Measurements from ENCODE around the gene CNPY1. TPM values are rescaled to one million over a fixed set of nuclear protein-coding genes. Genes with fewer than 3 reads are reported as not detected.

The CNPY1 gene
- total RNA-seq, 1 experiment from 2014 or later: not detected

GRCh38 chr7:155584763-155585531 is 38.6 kb upstream of the CNPY1 start:
- no peaks in the 10 kb centered on the region for H3K27me3 ChIP-seq (replicated peaks; ENCODE audit: control insufficient read depth, insufficient read depth, low read length)
- Mint-ChIP-seq H3K27ac (ENCODE audit: unreplicated experiment) (no peak overlapping the region), H3K27me3 (ENCODE audit: insufficient read depth, unreplicated experiment) (peaks cover 6% of the 10 kb centered on the region), H3K4me1 (ENCODE audit: low read depth, unreplicated experiment) (no peaks in the 10 kb centered on the region), H3K36me3 (ENCODE audit: insufficient read depth, unreplicated experiment) (peaks cover 4% of the 10 kb centered on the region), H3K4me3 (ENCODE audit: unreplicated experiment) (no peak overlapping the region), H3K9me3 (ENCODE audit: unreplicated experiment) (no peaks in the 10 kb centered on the region)
- no peaks in the 10 kb centered on the region for H3K36me3 ChIP-seq (ENCODE audit: control insufficient read depth, insufficient read depth, low read length)
- BruUV-seq (replicated peaks): no TSS peak
- H3K9me3 ChIP-seq: no peaks in the 10 kb centered on the region
- DNase-seq: no peak
- H3K4me3 ChIP-seq (ENCODE audit: low read depth, low read length): no peak overlapping the region
- no peaks in the 10 kb centered on the region for H3K4me1 ChIP-seq
- CTCF ChIA-PET: no interaction called here
- POLR2A ChIA-PET: no interaction called here
- intact Hi-C loops (cut with micrococcal nuclease; ENCODE audit: unreplicated experiment): no loop called here
- TF ChIP-seq CTCF (IDR thresholded peaks at IDR 0.05; ENCODE audit: insufficient read depth in 1 of 2, low read depth in 1 of 2, low read length in 1 of 2, severe bottlenecking in 1 of 2, unreplicated experiment in 1 of 2): no peak

GRCh38 chr7:155584261-155584660 is 37.9 kb upstream of the CNPY1 start:
- H3K4me1 Mint-ChIP-seq (ENCODE audit: low read depth, unreplicated experiment): no peaks in the 10 kb centered on the region
- no peak overlapping the region for H3K27ac Mint-ChIP-seq (ENCODE audit: unreplicated experiment)
- no peaks in the 10 kb centered on the region for H3K9me3 ChIP-seq
- no peak overlapping the region for H3K4me3 ChIP-seq (ENCODE audit: low read depth, low read length)
- intact Hi-C loops (cut with micrococcal nuclease; ENCODE audit: unreplicated experiment): no loop called here
- H3K27me3 ChIP-seq (replicated peaks; ENCODE audit: control insufficient read depth, insufficient read depth, low read length): no peaks in the 10 kb centered on the region
- no peaks in the 10 kb centered on the region for H3K9me3 Mint-ChIP-seq (ENCODE audit: unreplicated experiment)
- no peaks in the 10 kb centered on the region for H3K4me1 ChIP-seq
- H3K27me3 Mint-ChIP-seq (ENCODE audit: insufficient read depth, unreplicated experiment): peaks cover 6% of the 10 kb centered on the region
- POLR2A ChIA-PET: no interaction called here
- DNase-seq: no peak
- H3K4me3 Mint-ChIP-seq (ENCODE audit: unreplicated experiment): no peak overlapping the region
- no peak for TF ChIP-seq CTCF (IDR thresholded peaks at IDR 0.05; ENCODE audit: insufficient read depth in 1 of 2, low read depth in 1 of 2, low read length in 1 of 2, severe bottlenecking in 1 of 2, unreplicated experiment in 1 of 2)
- BruUV-seq (replicated peaks): no TSS peak
- CTCF ChIA-PET: no interaction called here
- no peaks in the 10 kb centered on the region for H3K36me3 ChIP-seq (ENCODE audit: control insufficient read depth, insufficient read depth, low read length)
- H3K36me3 Mint-ChIP-seq (ENCODE audit: insufficient read depth, unreplicated experiment): peaks cover 4% of the 10 kb centered on the region

GRCh38 chr7:155583636-155584035 is 37.3 kb upstream of the CNPY1 start:
- ChIA-PET POLR2A (no interaction called here), CTCF (no interaction called here)
- Histone ChIP-seq H3K4me1 (no peaks in the 10 kb centered on the region), H3K4me3 (ENCODE audit: low read depth, low read length) (no peak overlapping the region), H3K36me3 (ENCODE audit: control insufficient read depth, insufficient read depth, low read length) (no peaks in the 10 kb centered on the region), H3K27me3 (replicated peaks; ENCODE audit: control insufficient read depth, insufficient read depth, low read length) (no peaks in the 10 kb centered on the region), H3K9me3 (no peaks in the 10 kb centered on the region)
- H3K4me3 Mint-ChIP-seq (ENCODE audit: unreplicated experiment): no peak overlapping the region
- intact Hi-C loops (cut with micrococcal nuclease; ENCODE audit: unreplicated experiment): no loop called here
- H3K27ac Mint-ChIP-seq (ENCODE audit: unreplicated experiment): no peak overlapping the region
- H3K4me1 Mint-ChIP-seq (ENCODE audit: low read depth, unreplicated experiment): no peaks in the 10 kb centered on the region
- peaks cover 6% of the 10 kb centered on the region for H3K27me3 Mint-ChIP-seq (ENCODE audit: insufficient read depth, unreplicated experiment)
- BruUV-seq (replicated peaks): no TSS peak
- TF ChIP-seq CTCF (IDR thresholded peaks at IDR 0.05; ENCODE audit: insufficient read depth in 1 of 2, low read depth in 1 of 2, low read length in 1 of 2, severe bottlenecking in 1 of 2, unreplicated experiment in 1 of 2): no peak
- DNase-seq: no peak
- peaks cover 4% of the 10 kb centered on the region for H3K36me3 Mint-ChIP-seq (ENCODE audit: insufficient read depth, unreplicated experiment)
- no peaks in the 10 kb centered on the region for H3K9me3 Mint-ChIP-seq (ENCODE audit: unreplicated experiment)

Measured in Caco-2 (cell line).